Thymus (tissue), 11 donors: ENCODE data around the gene NADK2. TPM values are rescaled to one million over a fixed set of nuclear protein-coding genes. Genes with fewer than 3 reads are reported as not detected.
A peak's percentile ranks its signal among the peaks of the same experiment; 100 is the strongest.

Experiments
- DNase-seq, 9 donors: peaks; one replicate each; pipeline ENCODE4 v3.0.0-alpha.2; 2013; ENCODE audit warnings: low spot score in 9 of 9, low read depth in 6 of 9, missing footprints in 1 of 9
- H3K27ac ChIP-seq, 2 donors: one replicate each; pipeline ENCODE4 v1.5.1; 2013; ENCODE audit warnings: control low read depth in 1 of 2, low read depth in 1 of 2, low read length in 1 of 2, mild to moderate bottlenecking in 1 of 2, moderate library complexity in 1 of 2
- H3K27me3 ChIP-seq, 2 donors: one replicate each; pipeline ENCODE4 v1.5.1; 2013; ENCODE audit warnings: low read length in 1 of 2; ENCODE audit not compliant: control insufficient read depth in 2 of 2, insufficient read depth in 1 of 2
- H3K36me3 ChIP-seq, 2 donors: one replicate each; pipeline ENCODE4 v1.5.1; 2013; ENCODE audit warnings: low read length in 1 of 2, mild to moderate bottlenecking in 1 of 2, moderate library complexity in 1 of 2; ENCODE audit not compliant: control insufficient read depth in 2 of 2, insufficient read depth in 2 of 2
- H3K4me1 ChIP-seq, 2 donors: one replicate each; pipeline ENCODE4 v1.5.1; 2013; ENCODE audit warnings: low read length in 2 of 2; ENCODE audit not compliant: control insufficient read depth in 2 of 2, insufficient read depth in 2 of 2
- H3K4me3 ChIP-seq, 2 donors: one replicate each; pipeline ENCODE4 v1.5.1; 2013; ENCODE audit warnings: low read length in 2 of 2, control low read depth in 1 of 2, mild to moderate bottlenecking in 1 of 2
- H3K9me3 ChIP-seq, 2 donors: one replicate each; pipeline ENCODE4 v1.5.1; 2013; ENCODE audit warnings: low read length in 1 of 2, mild to moderate bottlenecking in 1 of 2; ENCODE audit not compliant: control insufficient read depth in 2 of 2, insufficient read depth in 1 of 2
- WGBS: extraction: QIAGEN DNeasy Blood & Tissue Kit; methylation state at CpG from one replicate; pipeline ENCODE4 v1.1.7; 2013; 5-methylcytosine and 5-hydroxymethylcytosine counted together
- polyA plus RNA-seq: library from polyadenylated mRNA; stranded (reverse); fragments of 200-250 nt; gene quantifications from one replicate; pipeline ENCODE4 v1.2.3, GENCODE V29; 2013
- total RNA-seq: library from RNA; stranded (reverse); fragments of 120-200 nt; gene quantifications from one replicate; pipeline ENCODE4 v1.2.4, GENCODE V29; 2013
- donor health status: healthy.

The NADK2 gene
- total and polyA plus RNA-seq, 2 donors, result 12.4 to 16.8 TPM

- no peaks in the 10 kb centered on the region for H3K4me1 ChIP-seq
- WGBS, result 98% methylated on average over 2 of the region's 2 CpGs
- no peak overlapping the region for H3K27ac ChIP-seq
- no peaks in the 10 kb centered on the region for H3K27me3 ChIP-seq
- DNase-seq, result no peak
- H3K36me3 ChIP-seq, result peaks cover 29 to 71% of the 10 kb centered on the region in 2 donors
- no peak overlapping the region for H3K4me3 ChIP-seq
- H3K9me3 ChIP-seq, result no peaks in the 10 kb centered on the region
These were observed 63.8 kb downstream of the NADK2 start for GRCh38 chr5:36177715-36178523.

DNA sequence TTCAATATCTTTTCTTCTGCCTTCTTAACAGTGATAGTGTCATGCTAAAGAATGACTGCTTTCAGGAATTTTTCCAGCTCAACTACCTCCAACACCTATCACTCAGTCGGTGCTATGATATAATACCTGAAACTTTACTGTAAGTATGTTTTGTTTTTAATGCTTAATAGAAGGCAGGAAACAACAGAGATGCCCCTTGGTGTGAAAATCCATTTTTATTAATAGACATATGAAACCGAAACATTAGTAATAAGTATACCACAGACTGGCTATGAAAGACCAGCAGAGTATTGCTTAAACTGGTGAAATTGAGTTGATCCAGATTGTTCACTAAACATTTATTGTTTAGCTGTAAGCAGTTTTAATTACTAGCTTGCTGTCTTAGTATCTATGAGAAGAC is 64.6 kb downstream of the NADK2 start:
- Histone ChIP-seq H3K4me3 (no peak overlapping the region), H3K27me3 (no peaks in the 10 kb centered on the region), H3K27ac (no peak overlapping the region), H3K9me3 (no peaks in the 10 kb centered on the region), H3K4me1 (no peaks in the 10 kb centered on the region), H3K36me3 (peaks cover 29 to 79% of the 10 kb centered on the region in 2 donors)
- 95% methylated on average over 2 of the region's 2 CpGs for WGBS
- no peak for DNase-seq

GRCh38 chr5:36175043-36175442 is 66.7 kb downstream of the NADK2 start:
- no peaks in the 10 kb centered on the region for H3K27me3 ChIP-seq
- 97% methylated on average over 5 of the region's 5 CpGs for WGBS
- peaks cover 38 to 82% of the 10 kb centered on the region in 2 donors for H3K36me3 ChIP-seq
- no peaks in the 10 kb centered on the region for H3K4me1 ChIP-seq
- H3K27ac ChIP-seq, result no peak overlapping the region
- H3K9me3 ChIP-seq, result no peaks in the 10 kb centered on the region
- no peak for DNase-seq
- no peak overlapping the region for H3K4me3 ChIP-seq

GRCh38 chr5:36174119-36174518 is 67.6 kb downstream of the NADK2 start:
- H3K4me3 ChIP-seq, result no peak overlapping the region
- H3K27me3 ChIP-seq, result no peaks in the 10 kb centered on the region
- no peak overlapping the region for H3K27ac ChIP-seq
- H3K9me3 ChIP-seq, result no peaks in the 10 kb centered on the region
- WGBS, result over 99% methylated on average over 3 of the region's 3 CpGs
- peaks cover 41 to 77% of the 10 kb centered on the region in 2 donors for H3K36me3 ChIP-seq
- H3K4me1 ChIP-seq, result no peaks in the 10 kb centered on the region
- DNase-seq, result no peak

GRCh38 chr5:36173426-36173825 is 68.3 kb downstream of the NADK2 start:
- no peaks in the 10 kb centered on the region for H3K4me1 ChIP-seq
- H3K4me3 ChIP-seq, result no peak overlapping the region
- 96% methylated on average over 2 of the region's 2 CpGs for WGBS
- peaks cover 40 to 77% of the 10 kb centered on the region in 2 donors for H3K36me3 ChIP-seq
- no peak for DNase-seq
- no peaks in the 10 kb centered on the region for H3K27me3 ChIP-seq
- no peak overlapping the region for H3K27ac ChIP-seq
- no peaks in the 10 kb centered on the region for H3K9me3 ChIP-seq

DNA sequence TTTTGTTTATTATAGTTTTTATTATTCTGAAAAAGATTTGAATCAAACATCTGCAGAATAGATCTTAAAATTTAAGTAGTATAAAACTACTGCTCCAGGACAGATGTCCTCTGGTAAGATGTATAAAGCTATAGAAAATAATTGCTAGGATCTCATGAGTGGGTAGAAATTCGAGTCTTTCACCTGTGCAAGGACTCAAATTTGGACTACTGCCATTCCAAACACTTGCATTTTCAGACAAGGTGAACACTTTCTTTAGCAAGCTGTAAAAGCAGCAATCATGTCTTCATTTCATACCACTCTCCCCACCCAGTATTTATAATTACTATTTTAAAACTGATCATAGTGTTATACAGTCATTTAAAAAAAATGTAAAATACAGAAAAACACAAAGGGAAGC is 69.1 kb downstream of the NADK2 start:
- Histone ChIP-seq H3K27me3 (no peaks in the 10 kb centered on the region), H3K4me1 (no peaks in the 10 kb centered on the region), H3K36me3 (peaks cover 40 to 77% of the 10 kb centered on the region in 2 donors), H3K4me3 (no peak overlapping the region), H3K9me3 (no peaks in the 10 kb centered on the region), H3K27ac (no peak overlapping the region)
- no peak for DNase-seq
- 91% methylated on average over 1 of the region's 1 CpG for WGBS

GRCh38 chr5:36170832-36171424 is 70.8 kb downstream of the NADK2 start:
- no peak overlapping the region for H3K4me3 ChIP-seq
- no peaks in the 10 kb centered on the region for H3K9me3 ChIP-seq
- no peaks in the 10 kb centered on the region for H3K27me3 ChIP-seq
- H3K4me1 ChIP-seq, result no peaks in the 10 kb centered on the region
- DNase-seq, result no peak
- 98% methylated on average over 5 of the region's 5 CpGs for WGBS
- H3K27ac ChIP-seq, result no peak overlapping the region
- peaks cover 47 to 82% of the 10 kb centered on the region in 2 donors for H3K36me3 ChIP-seq

GRCh38 chr5:36168737-36169136 is 73.0 kb downstream of the NADK2 start:
- Histone ChIP-seq H3K36me3 (peaks cover 49 to 81% of the 10 kb centered on the region in 2 donors), H3K27me3 (no peaks in the 10 kb centered on the region)
- 88% methylated on average over 4 of the region's 4 CpGs for WGBS

DNA sequence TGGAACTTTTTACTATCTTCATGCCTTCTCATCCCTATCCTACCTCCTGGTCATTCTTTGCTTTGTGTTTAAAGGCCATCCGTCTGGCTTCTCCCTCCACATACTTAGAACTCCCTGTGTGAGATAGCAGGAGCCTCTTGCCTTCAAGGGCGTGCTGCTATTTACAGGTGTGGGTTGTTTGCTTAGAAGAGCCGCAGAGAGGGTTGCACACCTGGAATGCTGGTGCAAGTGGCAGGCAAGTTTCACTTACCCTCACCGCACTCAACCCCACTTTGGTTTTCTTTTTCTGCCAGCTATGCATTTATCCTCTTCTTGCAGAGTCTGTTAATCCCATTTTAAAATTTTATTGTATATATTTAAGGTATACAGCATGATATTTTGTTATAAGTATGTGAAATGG is 77.3 kb downstream of the NADK2 start:
- H3K9me3 ChIP-seq, result no peaks in the 10 kb centered on the region
- H3K4me3 ChIP-seq, result no peak overlapping the region
- no peak overlapping the region for H3K27ac ChIP-seq
- H3K36me3 ChIP-seq, result peaks cover 52 to 84% of the 10 kb centered on the region in 2 donors
- WGBS, result over 99% methylated on average over 4 of the region's 4 CpGs
- no peaks in the 10 kb centered on the region for H3K27me3 ChIP-seq
- H3K4me1 ChIP-seq, result no peaks in the 10 kb centered on the region
- DNase-seq, result no peak

More at GRCh38 chr5:36168737-36169136, 73.0 kb downstream of the NADK2 start:
- Histone ChIP-seq H3K4me1 (no peaks in the 10 kb centered on the region), H3K4me3 (no peak overlapping the region), H3K9me3 (no peaks in the 10 kb centered on the region), H3K27ac (no peak overlapping the region)
- peak in 2 of 9 donors; percentile 4 to 23 for DNase-seq
